ENCODE measurements around the gene MBTD1.
"Not testable (repeated sequence)": the region's sequence is repeated elsewhere in the genome, so short reads cannot be mapped to it uniquely, and the experiment has no call there.

Gene MBTD1

GRCh38 chr17:51185763-51186332, 74.0 kb downstream of the MBTD1 start:
- no peak for DNase-seq

- DNase-seq, result no peak
These were observed 75.7 kb downstream of the MBTD1 start for GRCh38 chr17:51184124-51184523.

- no peak for DNase-seq
These were observed 79.4 kb downstream of the MBTD1 start for GRCh38 chr17:51180486-51180885.

GRCh38 chr17:51172030-51172429, 87.8 kb downstream of the MBTD1 start:
- DNase-seq, result not testable (repeated sequence)

- DNase-seq, result no peak
These were observed 89.1 kb downstream of the MBTD1 start for GRCh38 chr17:51170736-51171135.

GRCh38 chr17:51169340-51169739, 90.5 kb downstream of the MBTD1 start:
- no peak for DNase-seq

- peak; percentile 77 for DNase-seq
These were observed 92.6 kb downstream of the MBTD1 start for GRCh38 chr17:51166987-51167931.

- DNase-seq, result peak; percentile 92
These were observed 93.5 kb downstream of the MBTD1 start, which contains the start of gene NME2 for GRCh38 chr17:51166198-51166986. TSS of gene NME2 (plus strand) at chr17:51166411. CDS start at chr17:51166831, 420 bp downstream.

GRCh38 chr17:51165680-51166197, 94.1 kb downstream of the MBTD1 start:
- no peak for DNase-seq

- no peak for DNase-seq
These were observed 94.8 kb downstream of the MBTD1 start for GRCh38 chr17:51164911-51165679.

GRCh38 chr17:51161541-51161940, 98.3 kb downstream of the MBTD1 start:
- no peak for DNase-seq

- DNase-seq, result peak; percentile 36
These were observed 100.2 kb downstream of the MBTD1 start for GRCh38 chr17:51159604-51160003.

GRCh38 chr17:51155416-51155815, 104.4 kb downstream of the MBTD1 start:
- no peak for DNase-seq

GRCh38 chr17:51154176-51154575, 105.7 kb downstream of the MBTD1 start:
- peak; percentile 46 for DNase-seq

GRCh38 chr17:51153210-51154072, 106.4 kb downstream of the MBTD1 start, which contains the start of gene NME1:
TSS of gene NME1 (plus strand) at chr17:51153559. CDS start at chr17:51155655, 2,096 bp downstream.
- peak; percentile 99 for DNase-seq

- DNase-seq, result no peak
These were observed 107.1 kb downstream of the MBTD1 start for GRCh38 chr17:51152766-51153209.

- DNase-seq, result no peak
These were observed 108.9 kb downstream of the MBTD1 start for GRCh38 chr17:51150932-51151331.

GRCh38 chr17:51149163-51149562, 110.7 kb downstream of the MBTD1 start:
- DNase-seq, result no peak

GRCh38 chr17:51147650-51148049, 112.2 kb downstream of the MBTD1 start:
- DNase-seq, result no peak

- DNase-seq, result no peak
These were observed 115.4 kb downstream of the MBTD1 start for GRCh38 chr17:51144266-51145022.
